Activated T-helper 1 cell treated with Interleukin-2 at 50 U/mL for 16 hours (primary cell): Measurements from ENCODE around the gene FNTB.

Experiments
- DNase-seq: peaks from one replicate; pipeline ENCODE4 v3.0.0-alpha.2; 2020; ENCODE audit warnings: low read depth

The FNTB gene

DNA sequence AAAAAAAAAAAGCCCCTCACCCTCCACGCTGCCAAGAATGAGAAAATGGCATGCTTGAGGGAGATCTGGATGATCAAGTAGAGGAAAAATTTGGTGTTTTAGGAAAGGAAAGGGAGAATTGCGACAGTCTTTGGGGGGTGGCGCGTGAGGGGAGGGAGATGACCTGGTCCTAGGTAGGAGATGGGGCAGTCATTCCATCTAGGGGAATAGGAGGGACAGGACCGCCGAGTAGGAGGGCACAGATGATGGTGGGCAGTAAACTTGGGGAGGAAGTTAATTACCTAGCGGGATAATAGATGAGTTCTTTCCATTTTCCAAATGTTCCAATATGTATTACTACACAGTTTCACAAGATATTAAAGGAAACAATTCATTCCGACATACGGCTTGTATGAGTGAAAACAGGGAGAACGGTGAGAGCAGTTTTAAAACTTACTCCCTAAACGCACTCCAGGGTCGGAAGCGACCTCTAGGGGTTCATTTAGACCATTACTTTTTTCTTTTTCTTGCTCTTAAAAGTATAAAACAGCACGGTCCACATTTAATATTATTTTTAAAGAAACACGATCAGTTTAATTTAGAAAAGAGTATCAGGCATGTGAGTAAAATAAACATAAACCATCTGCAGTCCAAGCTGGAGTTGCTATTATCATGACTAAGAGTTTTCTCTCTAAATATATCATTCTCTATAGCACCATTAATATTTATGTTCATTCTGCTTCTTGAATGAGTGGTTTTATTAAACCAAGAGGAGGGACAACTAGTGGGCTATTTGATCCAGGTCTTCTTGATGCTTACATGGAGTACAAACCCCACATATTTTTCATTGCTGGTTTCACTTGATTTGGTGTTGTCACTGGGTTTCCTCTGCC lies 3.0 kb upstream of the FNTB start:
- DNase-seq: no peak

- DNase-seq: no peak
Observed at GRCh38 chr14:64987438-64987767, 708 bp downstream of the FNTB start.

GRCh38 chr14:64990296-64990695 lies 3.6 kb downstream of the FNTB start:
- DNase-seq: no peak

- no peak for DNase-seq
Observed at GRCh38 chr14:64990939-64991338, 4.2 kb downstream of the FNTB start.

GRCh38 chr14:64992328-64992885 lies 5.7 kb downstream of the FNTB start:
- DNase-seq: no peak

DNA sequence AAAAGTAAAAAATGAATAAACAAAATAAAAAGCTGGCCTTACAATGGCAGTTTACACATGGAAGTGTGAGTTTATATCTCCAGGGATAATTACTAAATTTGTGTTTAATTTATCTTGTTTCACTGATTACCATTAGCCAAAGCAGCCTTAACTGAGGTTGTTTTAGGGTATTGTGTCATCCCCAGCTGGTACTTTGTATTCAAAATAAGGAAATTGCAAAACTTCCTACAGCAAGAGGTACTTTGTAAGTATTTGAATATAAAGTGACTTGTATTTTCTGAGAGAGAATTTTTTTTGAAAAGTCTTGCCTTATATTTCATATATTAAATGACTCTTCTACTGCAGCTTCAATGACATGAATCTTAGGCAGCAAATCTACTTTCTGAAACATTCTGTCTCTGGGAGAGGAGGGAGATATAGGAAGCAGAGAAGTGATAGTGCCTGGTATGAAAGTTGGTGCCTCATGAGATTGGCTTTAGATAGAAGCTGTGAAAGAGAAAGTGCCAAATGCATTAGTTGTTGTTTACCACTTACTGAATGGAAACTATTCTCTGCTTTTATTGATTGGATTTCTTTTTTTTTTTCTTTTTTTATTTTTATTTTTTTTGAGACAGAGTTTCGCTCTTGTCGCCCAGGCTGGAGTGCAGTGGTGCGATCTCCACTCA lies 6.7 kb downstream of the FNTB start:
- no peak for DNase-seq

DNA sequence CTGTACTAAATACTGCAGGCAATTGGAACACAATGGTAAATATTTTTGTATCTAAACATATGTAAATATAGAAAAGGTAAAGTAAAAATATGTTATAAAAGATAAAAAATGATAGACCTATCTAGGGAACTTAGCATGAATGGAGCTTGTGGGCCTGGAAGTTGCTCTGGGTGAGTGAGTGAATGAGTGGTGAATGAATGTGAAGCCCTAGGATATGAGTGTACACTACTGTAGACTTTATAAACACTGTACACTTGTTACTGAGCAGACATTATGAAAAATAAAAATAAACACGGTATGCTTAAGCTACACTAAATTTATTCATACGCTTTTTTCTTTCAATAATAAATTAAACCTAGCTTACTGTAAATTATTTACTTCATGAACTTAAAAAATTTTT lies 7.8 kb downstream of the FNTB start:
- DNase-seq: no peak

- no peak for DNase-seq
Observed at GRCh38 chr14:64995291-64995690, 8.6 kb downstream of the FNTB start.

GRCh38 chr14:64997108-64997794 lies 10.6 kb downstream of the FNTB start:
- DNase-seq: no peak

DNA sequence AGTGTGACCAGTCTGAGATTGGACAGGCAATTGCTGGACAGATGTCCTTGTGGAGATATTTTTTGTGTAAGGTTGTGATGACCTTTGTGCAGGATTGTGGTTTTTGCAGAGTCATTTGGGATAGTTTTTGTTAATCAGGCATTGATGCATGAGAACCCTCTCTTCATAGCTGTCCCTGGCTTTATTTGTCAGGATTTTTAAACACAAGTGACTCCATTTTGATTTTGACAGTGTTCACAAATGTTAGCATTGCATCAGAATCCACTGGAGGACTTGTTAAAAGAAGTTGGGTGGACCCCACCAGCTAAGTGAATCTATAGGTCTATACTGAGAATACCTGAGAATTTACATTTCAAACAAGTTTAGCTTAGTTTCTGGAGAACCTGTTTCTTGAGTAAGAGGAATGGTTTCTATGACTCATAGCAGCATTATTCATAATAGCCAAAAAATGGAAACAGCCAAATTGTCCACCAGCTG lies 11.8 kb downstream of the FNTB start:
- DNase-seq: no peak

- no peak for DNase-seq
Observed at GRCh38 chr14:65000898-65001591, 14.3 kb downstream of the FNTB start.

GRCh38 chr14:65001723-65002122 lies 15.0 kb downstream of the FNTB start:
- no peak for DNase-seq

GRCh38 chr14:65002586-65003210 lies 16.0 kb downstream of the FNTB start:
- no peak for DNase-seq

- no peak for DNase-seq
Observed at GRCh38 chr14:65003394-65003793, 16.7 kb downstream of the FNTB start.

- DNase-seq: no peak
Observed at GRCh38 chr14:65006261-65006721, 19.6 kb downstream of the FNTB start.

DNA sequence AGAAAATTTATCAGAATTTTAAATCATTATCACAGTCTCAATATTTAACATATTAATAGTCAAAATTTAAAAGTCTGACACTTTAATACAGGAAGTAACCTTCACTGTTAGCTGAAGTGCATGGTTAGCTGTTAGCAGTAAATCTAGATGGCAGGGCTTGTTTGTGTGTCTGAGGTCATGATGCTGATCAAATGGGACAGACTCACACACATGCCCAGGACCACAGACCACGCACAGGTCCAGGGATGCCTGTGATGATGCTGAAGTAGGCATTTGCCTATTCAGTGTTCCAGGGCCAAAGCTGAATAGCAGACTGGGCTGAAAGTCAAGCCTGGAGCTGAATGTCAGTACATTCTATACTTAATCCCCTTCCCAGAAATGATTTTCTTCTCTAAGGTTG lies 20.5 kb downstream of the FNTB start:
- DNase-seq: no peak

DNA sequence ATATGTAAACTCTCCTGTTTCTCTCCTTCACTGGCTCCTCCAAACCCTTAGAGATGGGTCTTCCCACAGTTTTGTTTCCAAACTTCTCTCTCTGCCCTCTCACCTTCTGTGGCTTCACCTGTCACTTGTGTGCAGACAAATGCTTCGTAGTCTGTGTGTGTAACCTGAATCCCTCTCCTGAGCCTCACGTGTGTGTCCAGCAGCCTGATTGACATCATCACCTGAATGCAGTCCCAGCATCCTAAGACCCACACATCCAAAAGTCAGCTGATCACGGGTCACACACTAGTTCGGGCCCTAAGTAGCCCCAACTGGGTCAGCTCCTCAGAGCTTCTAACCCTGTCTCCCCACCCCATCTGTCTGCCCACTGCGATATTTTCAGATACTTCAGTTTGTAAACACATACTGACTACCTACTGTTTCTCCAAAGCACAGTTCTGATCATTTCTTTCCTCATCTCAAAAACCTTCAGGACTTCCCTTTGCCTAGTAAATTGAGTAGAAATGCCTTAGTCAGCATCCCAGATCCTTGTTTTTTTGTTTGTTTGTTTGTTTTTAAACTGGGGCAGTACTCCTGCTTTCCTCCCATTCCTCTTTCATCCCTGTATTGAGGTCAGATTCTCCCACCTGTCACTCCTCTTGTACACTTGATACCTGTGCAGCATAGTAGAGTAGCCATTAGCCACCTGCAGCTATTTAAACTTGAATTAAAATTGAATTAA lies 23.7 kb downstream of the FNTB start:
- no peak for DNase-seq

GRCh38 chr14:65011538-65011937 lies 24.8 kb downstream of the FNTB start:
- DNase-seq: no peak

- DNase-seq: no peak
Observed at GRCh38 chr14:65012353-65012752, 25.7 kb downstream of the FNTB start.

DNA sequence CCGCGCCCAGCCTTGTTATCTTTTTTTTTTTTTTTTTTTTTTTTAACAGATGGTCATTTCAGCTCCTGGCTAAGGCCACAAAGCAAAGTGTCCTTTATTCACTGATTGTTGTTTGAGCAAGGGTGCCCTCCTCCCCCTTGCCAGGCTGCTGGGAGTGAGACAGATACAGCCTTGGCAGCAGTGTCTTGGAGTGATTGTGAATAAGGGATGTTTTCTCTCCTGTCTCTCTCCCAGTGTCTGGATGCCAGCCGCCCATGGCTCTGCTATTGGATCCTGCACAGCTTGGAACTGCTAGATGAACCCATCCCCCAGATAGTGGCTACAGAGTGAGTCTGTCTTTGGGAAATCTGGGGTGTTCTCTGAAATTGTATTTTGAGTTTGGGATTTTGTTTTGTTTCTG lies 28.7 kb downstream of the FNTB start:
- no peak for DNase-seq

DNA sequence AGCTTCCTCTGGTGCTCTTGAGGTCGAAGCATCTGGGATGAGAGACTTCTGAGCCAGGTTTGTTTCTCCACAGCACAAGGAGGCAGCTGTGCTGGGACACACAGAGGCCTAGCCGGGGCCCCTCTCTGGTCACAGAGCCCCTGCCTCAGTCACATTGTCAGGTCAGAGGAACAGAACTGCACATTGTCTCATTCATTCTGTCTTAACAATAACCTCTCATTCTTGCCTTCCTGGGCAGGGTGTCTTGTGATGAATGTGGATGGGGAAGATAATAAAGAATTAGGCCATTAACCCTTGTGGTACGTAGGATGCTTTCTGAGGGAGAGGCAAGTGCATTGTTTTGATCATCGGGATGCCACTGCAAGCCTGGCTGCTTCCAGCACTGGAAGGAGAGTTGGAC lies 29.8 kb downstream of the FNTB start:
- DNase-seq: no peak
